Muscle of back (tissue), 11 donors: Measurements from ENCODE around the gene CCDC9B. TPM values are rescaled to one million over a fixed set of nuclear protein-coding genes. Genes with fewer than 3 reads are reported as not detected.

Source experiments
- DNase-seq, 3 donors: peaks; one replicate each; pipeline versions ENCODE4 v3.0.0 to v3.0.0-alpha.2; 2013
- polyA plus RNA-seq, 10 donors: library from polyadenylated mRNA; unstranded; fragments of 120-200 nt; gene quantifications; one replicate each; pipeline ENCODE4 v1.2.1, GENCODE V29; 2013; ENCODE audit not compliant: insufficient read length in 10 of 10

The CCDC9B gene
- polyA plus RNA-seq, 10 donors: 6.2 to 18.6 (median 13.0) TPM

DNA sequence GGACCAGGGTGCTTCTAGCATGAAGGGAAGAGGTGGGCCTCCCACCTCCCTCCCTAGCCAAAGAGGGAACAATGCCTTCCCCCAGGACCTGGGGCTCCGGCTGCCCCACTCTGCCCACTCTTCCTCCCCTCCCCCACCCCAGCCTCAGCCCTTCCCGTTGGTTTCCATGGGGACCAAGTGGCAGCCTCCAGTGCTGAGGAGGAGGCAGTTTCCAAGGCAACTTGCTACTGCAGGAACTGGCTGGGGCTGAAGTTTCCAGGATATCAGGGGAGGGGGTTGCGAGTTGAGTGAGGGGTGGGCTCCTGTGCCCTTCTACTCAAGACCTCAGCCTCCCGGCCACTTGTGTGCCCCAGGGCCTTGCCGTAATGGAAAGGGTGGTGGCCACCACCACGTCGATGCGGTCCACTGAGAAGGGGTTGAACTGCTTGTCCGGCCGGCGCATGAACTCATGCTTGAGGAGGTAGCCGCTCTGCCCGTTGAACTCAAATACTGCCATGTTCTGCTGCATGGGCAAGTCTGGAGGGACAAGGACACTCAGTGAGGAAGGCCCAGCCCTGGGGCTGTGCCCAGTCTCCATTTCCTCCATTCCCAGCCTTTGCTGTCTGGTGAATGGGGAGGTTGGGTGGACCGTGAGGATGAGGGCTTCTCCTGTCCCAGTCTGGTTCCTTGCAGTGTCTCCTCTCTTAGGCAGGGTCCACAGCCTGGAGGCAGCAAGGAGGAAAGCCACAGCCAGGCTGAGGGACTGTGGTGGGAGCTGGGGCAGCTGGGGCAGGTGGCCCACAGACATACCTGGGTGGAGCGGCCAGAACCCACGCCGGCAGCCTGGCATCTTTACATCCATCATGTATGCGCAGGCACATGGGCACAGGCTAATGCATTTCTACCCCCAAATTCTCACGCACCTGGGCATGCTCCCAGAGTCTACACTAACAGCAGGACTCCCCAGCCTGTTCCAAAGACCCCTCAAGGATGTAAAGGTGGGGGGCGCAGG is 46.5 kb downstream of the CCDC9B start:
- no peak for DNase-seq

DNA sequence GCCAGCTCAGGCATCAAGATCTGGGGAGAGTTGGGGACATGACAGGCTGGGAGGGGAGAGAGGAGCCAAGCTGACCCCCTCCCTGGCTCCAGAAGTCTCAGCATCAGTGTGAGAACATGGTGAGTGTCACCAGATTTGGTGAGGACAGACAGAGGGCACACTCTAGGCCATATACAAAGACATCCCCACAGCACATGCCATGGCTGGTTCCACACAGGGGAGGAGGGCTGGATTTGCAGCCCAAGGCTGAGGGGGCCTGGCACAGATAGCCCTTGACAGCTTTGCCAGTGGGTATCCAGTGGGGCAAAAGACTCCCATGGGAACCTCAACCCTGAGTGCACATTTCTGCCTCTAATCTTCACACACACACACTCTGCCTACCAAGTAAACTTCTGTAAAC is 47.7 kb downstream of the CCDC9B start:
- no peak for DNase-seq

DNA sequence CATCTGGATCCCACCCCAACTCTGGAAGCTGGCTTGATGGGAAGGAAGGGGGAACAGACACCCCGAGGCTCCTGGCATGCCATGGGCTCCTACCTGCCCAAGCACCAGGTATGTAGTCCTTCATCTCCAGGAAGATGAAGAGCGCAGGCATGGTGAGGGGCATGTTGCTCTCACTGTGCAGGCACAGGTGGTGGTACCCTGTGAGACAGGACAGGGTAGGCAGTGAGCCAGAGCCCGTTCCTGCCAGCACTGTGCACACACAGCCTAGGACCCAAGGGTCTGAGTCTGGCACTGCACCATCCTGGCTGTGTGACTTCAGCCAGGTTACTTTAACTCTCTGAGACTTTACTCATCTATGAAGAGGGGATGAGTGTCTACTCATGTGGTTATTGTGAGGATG is 48.5 kb downstream of the CCDC9B start:
- no peak for DNase-seq

DNA sequence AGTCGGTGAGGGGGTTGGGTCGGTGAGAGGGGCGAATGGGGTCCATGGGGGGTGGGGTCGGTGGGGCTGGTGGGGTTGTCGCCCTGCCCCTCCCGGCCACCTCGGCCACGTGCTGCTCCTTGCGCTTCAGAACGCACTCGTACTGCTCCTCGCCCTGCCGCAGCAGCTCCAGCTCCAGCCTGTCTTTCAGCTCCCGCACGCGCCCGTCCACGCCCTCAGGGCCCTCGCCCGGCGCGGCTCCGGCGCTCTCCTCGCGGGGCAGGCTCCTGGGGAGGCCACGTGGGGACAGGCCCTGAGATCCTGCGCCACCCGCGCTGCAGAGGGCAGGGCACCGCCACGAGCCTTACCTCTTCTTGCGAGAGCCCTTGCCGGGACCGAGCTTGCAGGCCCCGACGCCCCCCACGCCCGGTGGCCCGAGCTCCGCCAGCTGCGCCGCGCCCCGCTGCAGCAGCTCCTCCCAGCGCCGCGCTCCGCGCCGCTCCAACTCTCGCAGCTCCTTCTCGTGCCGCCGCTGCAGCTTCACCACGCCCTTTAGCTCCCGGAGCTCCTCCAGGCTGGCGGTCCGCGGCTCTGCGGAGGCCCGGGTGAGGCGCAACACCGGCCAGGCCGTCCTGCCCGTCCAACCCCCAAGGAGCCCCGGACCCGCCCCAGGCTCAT is 49.7 kb downstream of the CCDC9B start:
- peak; percentile 37 to 83 (median 57) for DNase-seq

DNA sequence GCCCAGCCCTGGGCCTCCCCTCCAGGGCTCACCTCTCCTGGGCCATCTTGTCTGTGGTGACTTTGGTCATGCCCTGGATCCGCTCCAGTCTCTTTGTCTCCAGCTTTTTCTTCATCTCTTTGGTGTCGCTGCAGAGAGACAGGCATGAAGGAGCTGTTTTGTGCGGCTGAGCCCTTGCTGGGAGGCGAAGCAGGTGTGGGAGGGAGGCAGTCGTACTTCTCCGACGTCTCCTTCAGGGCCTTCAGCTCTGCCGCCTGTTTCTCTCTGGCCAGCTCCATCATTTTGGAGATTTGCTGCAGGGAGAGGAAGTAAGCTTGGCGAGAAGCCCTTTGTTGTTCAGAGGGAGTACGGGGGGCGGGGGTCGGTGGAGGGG is 50.2 kb downstream of the CCDC9B start:
- peak in 1 of 3 donors; percentile 38 for DNase-seq

DNA sequence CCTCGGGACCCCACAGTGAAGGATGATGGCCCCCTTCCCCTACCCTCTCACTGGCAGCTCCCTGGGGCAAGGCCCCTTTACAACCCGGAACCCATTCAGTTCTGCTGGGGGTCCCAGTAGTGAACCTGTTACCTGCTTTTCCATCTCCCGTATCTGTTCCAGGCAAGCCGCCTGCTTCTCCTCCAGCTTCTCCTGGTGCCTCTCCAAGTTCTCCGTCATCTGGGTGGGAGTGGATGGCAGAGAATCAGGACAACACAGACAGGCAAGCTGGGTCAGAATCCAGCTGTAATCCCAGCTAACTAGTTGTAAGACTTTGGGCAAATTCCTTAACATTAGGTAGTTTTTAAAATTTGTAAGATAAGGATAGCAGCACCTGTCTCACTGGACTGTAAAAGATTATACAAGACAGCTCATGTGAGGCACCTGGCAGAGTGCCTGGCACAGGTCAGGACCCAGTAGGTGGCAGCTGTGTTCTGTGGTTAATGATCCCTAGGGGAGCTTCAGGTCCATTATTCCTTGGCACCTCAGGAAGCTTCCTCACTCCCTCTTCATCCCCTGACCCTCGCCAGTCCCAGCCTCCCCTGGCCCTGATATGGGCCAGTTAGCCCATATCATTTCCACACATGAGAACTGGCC is 51.5 kb downstream of the CCDC9B start:
- DNase-seq: no peak

DNA sequence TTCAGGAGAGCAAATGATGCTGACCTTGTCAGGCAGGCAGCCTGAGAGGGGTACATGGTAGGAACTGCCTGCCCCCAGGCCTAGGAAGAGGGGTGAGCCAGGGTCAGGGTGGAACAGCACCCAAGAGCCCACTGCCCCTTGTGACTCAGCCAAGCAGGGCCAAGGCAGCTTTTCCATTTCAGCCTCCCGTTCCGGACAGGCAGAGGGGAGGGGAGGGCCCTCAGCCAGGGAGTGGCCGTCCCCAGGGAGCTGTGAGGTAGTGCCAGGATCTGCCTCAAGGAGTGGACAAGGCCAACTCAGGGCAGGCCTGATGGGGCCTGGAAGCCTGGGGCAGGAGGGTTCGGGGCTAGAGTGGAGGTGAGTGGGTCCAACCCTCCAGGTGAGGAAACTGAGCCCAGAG is 52.8 kb downstream of the CCDC9B start:
- no peak for DNase-seq

DNA sequence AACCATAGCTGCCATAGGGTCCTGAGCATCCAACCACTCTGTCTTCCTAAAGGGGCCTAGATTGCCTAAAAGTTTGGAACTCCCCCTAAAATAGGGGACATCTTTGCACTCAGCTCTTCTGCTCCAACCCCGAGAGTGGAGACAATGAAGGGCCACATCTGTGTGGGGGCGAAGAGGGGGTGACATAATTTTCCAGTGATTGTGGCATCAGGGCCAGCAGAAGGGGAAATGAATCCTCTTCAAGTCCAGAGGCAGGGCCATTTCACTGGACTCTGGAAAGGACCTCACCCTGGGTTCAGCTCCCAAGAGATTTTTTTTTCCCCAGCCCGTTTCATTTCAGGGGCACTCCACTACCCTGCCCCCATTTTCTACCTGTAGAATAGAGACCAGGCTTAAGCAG is 53.2 kb downstream of the CCDC9B start:
- no peak for DNase-seq

DNA sequence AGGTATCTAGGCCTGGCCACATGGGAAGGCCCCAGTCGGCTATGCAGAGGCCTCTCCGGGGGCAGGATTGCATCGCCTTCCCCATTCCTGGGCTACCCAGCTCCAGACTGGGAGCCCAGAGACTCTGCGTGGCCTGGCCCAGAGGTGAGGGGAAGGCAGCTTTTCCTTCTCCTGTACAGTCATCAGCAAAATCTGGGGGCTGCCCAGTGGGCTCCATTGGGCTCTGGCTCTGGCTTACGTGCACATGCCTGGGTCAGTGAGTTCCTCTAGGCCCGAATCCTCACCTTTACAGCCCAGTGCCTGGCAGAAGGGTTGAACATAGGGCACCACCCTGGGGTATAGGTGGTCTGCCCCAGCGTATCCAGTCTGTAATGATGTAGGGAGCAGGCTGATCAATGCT is 53.9 kb downstream of the CCDC9B start:
- no peak for DNase-seq

DNA sequence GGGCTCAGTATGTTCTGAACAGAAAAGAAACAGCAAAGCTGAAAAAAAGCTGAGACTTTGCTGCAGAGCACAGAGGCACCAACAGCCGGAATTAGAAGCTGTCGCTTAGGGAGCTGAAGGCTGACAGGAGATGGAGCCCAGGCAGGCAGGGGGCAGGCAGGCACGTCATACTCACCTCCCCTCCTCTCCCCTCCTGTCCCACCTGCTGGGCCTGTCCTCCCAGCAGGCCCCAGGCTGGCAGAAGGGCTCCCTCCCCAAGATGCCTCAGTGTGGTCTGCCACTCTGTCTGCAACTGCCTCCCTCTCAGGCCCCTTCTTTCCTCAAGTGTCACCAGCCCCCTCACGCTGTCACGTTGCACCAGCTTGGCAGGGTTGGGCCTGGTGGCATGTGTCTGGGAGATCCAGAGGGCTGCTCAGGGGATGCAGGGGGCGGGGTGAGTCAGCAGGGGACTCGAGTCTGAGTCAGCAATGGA is 54.6 kb downstream of the CCDC9B start:
- no peak for DNase-seq

DNA sequence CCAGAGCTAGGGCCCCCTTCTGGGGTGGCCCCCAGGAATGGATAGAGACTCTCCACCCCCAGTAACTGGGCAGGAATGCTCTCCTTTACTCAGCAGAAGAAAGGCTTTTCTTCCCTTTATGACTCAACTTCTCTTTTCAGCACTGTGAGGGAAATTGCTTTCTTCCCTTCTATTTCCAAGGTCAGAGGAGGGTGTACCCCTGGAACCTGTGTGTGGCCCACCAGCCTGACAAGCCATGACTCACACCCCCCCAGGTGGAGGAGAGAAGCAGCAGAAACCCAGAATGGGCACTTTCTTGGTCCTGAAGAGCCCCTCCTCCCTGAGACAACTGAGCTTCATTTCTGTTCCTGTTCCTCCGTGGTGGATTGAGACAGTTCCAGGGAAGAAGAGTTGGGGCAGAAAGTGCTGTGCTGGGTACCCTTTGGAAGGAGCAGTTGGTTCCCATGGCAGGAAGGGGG is 55.2 kb downstream of the CCDC9B start:
- DNase-seq: no peak

DNA sequence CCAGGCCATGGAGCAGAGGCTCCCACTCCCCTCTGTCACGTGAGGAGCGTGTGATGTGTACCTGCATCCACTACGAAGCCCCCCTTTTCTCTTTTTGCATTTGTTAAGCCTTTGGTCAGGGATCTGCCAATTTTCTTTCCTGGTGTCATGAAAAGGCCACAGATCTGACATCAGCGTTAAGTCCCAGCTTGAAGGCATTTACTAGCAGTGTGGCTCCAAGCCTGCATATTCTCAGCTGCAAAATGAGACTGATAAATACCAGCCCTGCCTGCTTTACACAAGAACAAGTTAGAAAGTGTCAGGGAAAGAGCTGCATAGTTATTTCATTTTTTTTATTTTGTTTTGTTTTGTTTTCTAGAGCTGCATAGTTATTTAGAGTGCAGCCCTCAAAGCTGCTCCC is 55.6 kb downstream of the CCDC9B start:
- DNase-seq: peak in 2 of 3 donors; percentile 24 to 55

DNA sequence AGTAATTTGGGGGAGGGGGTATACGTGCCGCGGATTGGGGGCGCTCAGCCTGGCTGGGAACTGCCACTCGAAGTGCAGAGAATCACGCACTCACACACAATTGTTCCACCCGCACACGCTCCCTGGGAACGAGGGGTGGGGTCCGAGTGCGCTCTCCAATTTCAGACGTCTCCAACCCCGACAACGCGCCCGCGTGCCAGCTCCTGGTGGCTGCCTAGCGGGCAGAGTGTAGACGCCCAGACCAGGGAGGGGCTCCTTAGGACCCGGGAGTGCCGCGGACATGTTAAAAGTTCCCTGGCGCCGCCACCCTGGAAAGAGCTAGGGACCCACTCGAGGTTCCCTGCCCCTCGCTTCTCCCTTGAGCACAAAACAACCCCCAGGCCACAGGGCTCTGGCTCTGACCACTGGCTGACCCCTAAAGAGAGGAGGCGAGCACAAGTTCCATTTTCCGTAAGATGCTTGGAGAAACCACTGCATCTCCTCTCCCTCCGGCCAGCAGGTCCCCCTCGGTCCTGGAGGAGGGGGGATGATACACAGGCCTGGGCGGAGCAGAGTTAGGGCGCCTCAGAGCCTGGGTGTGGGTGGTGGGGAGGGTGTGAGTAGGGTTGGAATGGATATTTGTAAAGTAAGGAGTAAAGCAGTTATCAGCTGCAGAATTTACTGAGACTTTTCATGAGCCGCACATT is 57.0 kb downstream of the CCDC9B start:
- peak in 1 of 3 donors; percentile 49 for DNase-seq

DNA sequence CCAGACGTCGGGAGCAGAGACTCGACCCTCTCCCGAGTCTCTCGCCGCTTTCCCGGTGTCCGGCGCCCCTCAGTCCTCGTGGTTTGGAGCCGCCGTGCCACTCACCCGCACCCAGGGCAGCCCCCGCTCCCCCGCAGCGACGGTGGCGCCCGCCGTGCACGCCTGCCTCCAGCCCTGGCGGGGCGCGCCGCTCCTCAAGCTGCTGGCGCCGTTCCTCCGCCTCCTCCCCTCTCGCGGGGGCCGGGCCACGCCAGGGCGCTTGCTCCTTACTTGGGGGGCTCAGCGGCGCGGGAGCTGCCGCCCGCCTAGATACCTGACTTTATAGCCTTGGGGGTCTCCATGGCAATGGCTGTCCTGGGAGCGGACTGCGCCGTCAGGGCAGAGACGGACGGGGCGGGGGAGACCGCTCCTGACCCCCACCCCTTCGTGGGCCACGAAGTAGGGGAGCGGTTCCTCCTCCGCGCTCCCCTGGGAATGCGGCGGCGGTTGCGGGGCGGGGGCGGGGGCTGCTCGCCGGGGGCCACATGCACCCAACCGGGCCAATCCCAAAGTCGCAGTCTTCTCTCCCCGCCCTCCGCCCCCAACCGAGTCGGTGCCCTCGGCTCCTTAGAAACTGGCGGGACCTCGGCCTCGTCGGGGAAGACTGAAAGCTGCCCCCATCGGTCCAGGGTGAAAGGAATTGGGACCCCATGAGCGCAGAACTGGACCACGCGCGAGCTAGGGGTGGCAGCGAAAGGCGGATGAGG is 57.7 kb downstream of the CCDC9B start, which contains the start of gene ANKRD63:
TSS of gene ANKRD63 (minus strand) at position 196 of the 746 bp plus-strand sequence. CDS start 478 bp downstream, outside the sequence.
- peak in 1 of 3 donors; percentile 68 for DNase-seq

DNA sequence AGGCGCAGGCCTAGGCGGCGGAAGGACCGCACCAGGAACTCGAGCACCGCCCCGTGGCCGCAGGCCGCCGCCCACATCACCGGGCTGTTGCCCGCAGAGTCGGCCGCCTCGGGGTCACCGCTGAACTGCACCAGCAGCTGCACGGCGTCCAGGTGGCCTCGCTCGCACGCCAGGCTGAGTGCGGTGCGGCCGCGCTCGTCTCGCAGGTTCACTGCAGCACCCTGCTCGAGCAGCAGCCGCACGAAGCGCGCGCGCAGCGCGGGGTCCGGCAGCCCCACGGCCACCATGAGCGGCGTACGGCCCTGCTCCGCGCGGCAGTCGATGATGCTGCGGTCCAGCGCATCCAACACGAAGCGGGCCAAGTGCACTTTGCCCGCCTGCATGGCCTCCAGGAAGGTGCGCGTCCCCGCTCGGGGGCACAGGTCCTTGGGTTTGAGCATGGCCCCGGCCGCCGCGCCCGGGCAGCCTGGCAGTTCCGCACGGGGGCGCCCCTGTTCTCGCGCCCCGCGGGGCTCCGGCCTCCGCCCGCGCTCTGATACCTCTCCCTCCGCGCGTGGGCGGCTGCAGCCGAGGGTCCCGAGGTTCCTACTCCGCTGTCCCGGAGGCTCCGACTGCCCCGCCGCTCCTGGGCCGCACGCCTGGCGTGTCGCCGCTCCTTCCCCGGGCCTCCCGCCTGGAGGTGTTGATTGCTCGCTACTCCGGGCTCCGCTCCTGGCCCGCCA is 58.4 kb downstream of the CCDC9B start:
- DNase-seq: peak in 1 of 3 donors; percentile 71

DNA sequence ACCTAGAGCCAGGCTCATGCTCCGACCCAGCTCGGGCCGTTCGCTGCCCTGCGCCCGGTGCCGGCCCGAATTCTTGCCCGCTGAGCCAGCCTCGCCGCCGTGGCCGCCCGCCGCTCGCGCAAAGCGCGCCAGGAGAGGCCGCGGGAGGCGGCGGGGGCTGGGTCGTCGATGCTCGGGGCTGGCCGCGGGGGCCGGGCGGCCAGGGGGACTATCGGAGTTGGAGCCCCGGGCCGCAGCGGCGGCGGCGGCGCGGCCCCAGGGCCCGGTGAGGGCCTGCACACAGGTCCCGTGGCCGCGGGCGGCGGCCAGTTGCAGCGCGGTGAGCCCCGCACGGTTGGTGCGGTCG is 59.0 kb downstream of the CCDC9B start:
- DNase-seq: no peak
